Psoas muscle (tissue), 8 donors: ENCODE data around the gene SRRM2. TPM values are rescaled to one million over a fixed set of nuclear protein-coding genes. Genes with fewer than 3 reads are reported as not detected.
A peak's percentile ranks its signal among the peaks of the same experiment; 100 is the strongest.

Source experiments
- ATAC-seq, 4 donors: fragments of 200-7000 bp; cut with Tn5 transposase; one replicate each; pipeline ENCODE4 v1.9.1; 2020; ENCODE audit warnings: moderate library complexity in 3 of 4, mild to moderate bottlenecking in 2 of 4
- DNase-seq, 2 donors: peaks; one replicate each; pipeline ENCODE4 v3.0.0-alpha.2; 2020
- H3K27ac ChIP-seq: fragments of 200-600 bp; one replicate; pipeline ENCODE4 v1.8.0; 2022
- H3K27me3 ChIP-seq, 3 donors: fragments of 200-600 bp in 1 of 3; one replicate each; pipeline versions ENCODE4 v1.6.1 to v1.8.0; 2013 to 2022; ENCODE audit warnings: low read length in 2 of 3, mild to moderate bottlenecking in 2 of 3, moderate library complexity in 1 of 3; ENCODE audit not compliant: insufficient read depth in 3 of 3
- H3K36me3 ChIP-seq, 2 donors: fragments of 200-600 bp in 1 of 2; one replicate each; pipeline versions ENCODE4 v1.6.1 to v1.8.0; 2013 to 2022; ENCODE audit warnings: low read depth in 1 of 2, mild to moderate bottlenecking in 1 of 2, moderate library complexity in 1 of 2; ENCODE audit not compliant: insufficient read depth in 1 of 2
- H3K4me1 ChIP-seq: fragments of 200-600 bp; one replicate; pipeline ENCODE4 v1.8.0; 2022
- H3K4me3 ChIP-seq: fragments of 200-600 bp; one replicate; pipeline ENCODE4 v1.8.0; 2022; ENCODE audit warnings: mild to moderate bottlenecking
- H3K9me3 ChIP-seq: fragments of 200-600 bp; one replicate; pipeline ENCODE4 v1.8.0; 2022
- CTCF ChIP-seq: fragments of 200-600 bp; IDR thresholded peaks from one replicate; pipeline ENCODE4 v1.8.0; 2022; ENCODE audit warnings: antibody characterized with exemption
- WGBS, 3 donors: extraction: QIAGEN DNeasy Blood & Tissue Kit; methylation state at CpG; one replicate each; pipeline versions ENCODE4 v1.1.6 to v1.1.7; 2013; 5-methylcytosine and 5-hydroxymethylcytosine counted together
- intact Hi-C, 2 donors: fragments of 100-400 bp; cut with DNase I; formaldehyde crosslinking; loops; one replicate each; pipeline versions ENCODE4 v1.11.0 to v1.14.2; 2022
- polyA plus RNA-seq, 3 donors: library from polyadenylated mRNA; stranded (reverse); fragments of 200-250 nt; gene quantifications; one replicate each; pipeline ENCODE4 v1.2.3, GENCODE V29; 2013
- total RNA-seq, 4 donors: library from RNA; stranded (reverse); fragmentation: NEBNext Ultra II Directional in 2 of 4; extraction: Animal tissue kit (Norgen Biotek cat#: 25700) in 2 of 4; gene quantifications; one replicate each; pipeline versions ENCODE4 v1.2.1 to v1.2.4, GENCODE V29; 2021 to 2023
- donor health status: healthy with polysubstance abuse.
- donor health status: DM: no; HTN: no; CAD: no; lungs with moderate emphysema.
- donor health status: Bipolar disorder and iron deficiency.
- donor health status: healthy.
- donor health status: DM: yes; HTN: yes; CAD: no.
- donor health status: DM: no; HTN: no; CAD: no.
- donor health status: DM: no; HTN: no; CAD: no.
- donor health status: DM: yes; HTN: yes; CAD: no.

SRRM2 gene
- total and polyA plus RNA-seq, 7 donors: 183 to 413 (median 277) TPM

- intact Hi-C loops: no loop called here
- no peak overlapping the region for H3K4me3 ChIP-seq
- TF ChIP-seq CTCF: no peak
Observed at GRCh38 chr16:2809149-2809760, 56.8 kb downstream of the SRRM2 start.

GRCh38 chr16:2810651-2811050 lies 58.2 kb downstream of the SRRM2 start:
- Histone ChIP-seq H3K4me1 (peaks cover 6% of the 10 kb centered on the region), H3K36me3 (no peaks in the 10 kb centered on the region), H3K27ac (no peak overlapping the region), H3K27me3 (peaks cover 0 to 4% (median under 1%) of the 10 kb centered on the region in 3 donors), H3K9me3 (no peaks in the 10 kb centered on the region), H3K4me3 (no peak overlapping the region)
- intact Hi-C loops: no loop called here
- DNase-seq: no peak
- ATAC-seq: no peak
- TF ChIP-seq CTCF: no peak
- WGBS, 3 donors: 76 to 90% (median 86%) methylated on average over 6 of the region's 6 CpGs

More at GRCh38 chr16:2809149-2809760, 56.8 kb downstream of the SRRM2 start:
- peaks cover 0 to 3% (median 3%) of the 10 kb centered on the region in 3 donors for H3K27me3 ChIP-seq
- DNase-seq (no peak), ATAC-seq (no peak)
- no peaks in the 10 kb centered on the region for H3K36me3 ChIP-seq
- H3K27ac ChIP-seq: no peak overlapping the region
- 78 to 82% (median 80%) methylated on average over 3 of the region's 3 CpGs for WGBS, 3 donors
- H3K4me1 ChIP-seq: peaks cover 6% of the 10 kb centered on the region
- peaks cover 3% of the 10 kb centered on the region for H3K9me3 ChIP-seq

GRCh38 chr16:2811703-2812471 lies 59.4 kb downstream of the SRRM2 start:
- no peak for TF ChIP-seq CTCF
- no peak for DNase-seq
- H3K36me3 ChIP-seq: no peaks in the 10 kb centered on the region
- ATAC-seq: peak in 2 of 4 donors; percentile 38 to 54
- H3K9me3 ChIP-seq: no peaks in the 10 kb centered on the region
- 24 to 33% (median 25%) methylated on average over 15 of the region's 15 CpGs for WGBS, 3 donors
- H3K27ac ChIP-seq: no peak overlapping the region
- H3K4me3 ChIP-seq: no peak overlapping the region
- intact Hi-C loops: no loop called here
- peaks cover 6% of the 10 kb centered on the region for H3K4me1 ChIP-seq
- peaks cover 0 to 10% (median 0%) of the 10 kb centered on the region in 3 donors for H3K27me3 ChIP-seq

GRCh38 chr16:2813771-2814221 lies 61.4 kb downstream of the SRRM2 start:
- ATAC-seq (no peak), DNase-seq (no peak)
- intact Hi-C loops: no loop called here
- Histone ChIP-seq H3K27ac (no peak overlapping the region), H3K36me3 (no peaks in the 10 kb centered on the region), H3K27me3 (peaks cover 0 to 12% (median 0%) of the 10 kb centered on the region in 3 donors), H3K4me1 (peaks cover 6% of the 10 kb centered on the region), H3K4me3 (no peak overlapping the region), H3K9me3 (no peaks in the 10 kb centered on the region)
- TF ChIP-seq CTCF: no peak
- WGBS, 3 donors: 45 to 49% (median 47%) methylated on average over 6 to 7 of the region's 7 CpGs
